Right atrium auricular region (tissue), 2 donors: ENCODE measurements around the gene TBX20. TPM values are rescaled to one million over a fixed set of nuclear protein-coding genes. Genes with fewer than 3 reads are reported as not detected.

Source experiments
- DNase-seq: peaks from one replicate; pipeline ENCODE4 v3.0.0-alpha.2; 2019; ENCODE audit warnings: low spot score
- H3K27ac ChIP-seq, 2 donors: fragments of 200-600 bp; sonication (generic); 1 replicate in 1 of 2; 2 replicates in 1 of 2; pipeline ENCODE4 v1.5.1; 2016 to 2019
- H3K27me3 ChIP-seq, 2 donors: fragments of 200-600 bp; sonication (generic); one replicate each; pipeline versions ENCODE4 v1.5.1 to v1.6.0; 2017 to 2019
- H3K36me3 ChIP-seq: fragments of 200-600 bp; sonication (generic); one replicate; pipeline ENCODE4 v1.5.1; 2016
- H3K4me1 ChIP-seq, 2 donors: fragments of 200-600 bp; sonication (generic); one replicate each; pipeline versions ENCODE4 v1.5.1 to v1.6.0; 2017 to 2019
- H3K4me3 ChIP-seq, 2 donors: fragments of 200-600 bp; sonication (generic); 1 replicate in 1 of 2; 2 replicates in 1 of 2; pipeline ENCODE4 v1.5.1; 2017 to 2019; ENCODE audit warnings: mild to moderate bottlenecking in 1 of 2, moderate library complexity in 1 of 2
- H3K9me3 ChIP-seq, 2 donors: fragments of 200-600 bp; sonication (generic); one replicate each; pipeline ENCODE4 v1.5.1; 2019
- total RNA-seq, 2 donors: library from RNA; depleted of rRNA; stranded (reverse); fragments of >200 nt; gene quantifications; one replicate each; pipeline ENCODE4 v1.1.0, GENCODE V29; 2016
- TF ChIP-seq, protein P1 (sequence below), 2 donors: fragments of 200-600 bp; sonication (generic); IDR thresholded peaks; one replicate each; pipeline ENCODE4 v1.5.1; 2019; ENCODE audit warnings: antibody characterized with exemption in 2 of 2

The TBX20 gene
- total RNA-seq, 2 donors from 2014 or later: 132 to 140 TPM

DNA sequence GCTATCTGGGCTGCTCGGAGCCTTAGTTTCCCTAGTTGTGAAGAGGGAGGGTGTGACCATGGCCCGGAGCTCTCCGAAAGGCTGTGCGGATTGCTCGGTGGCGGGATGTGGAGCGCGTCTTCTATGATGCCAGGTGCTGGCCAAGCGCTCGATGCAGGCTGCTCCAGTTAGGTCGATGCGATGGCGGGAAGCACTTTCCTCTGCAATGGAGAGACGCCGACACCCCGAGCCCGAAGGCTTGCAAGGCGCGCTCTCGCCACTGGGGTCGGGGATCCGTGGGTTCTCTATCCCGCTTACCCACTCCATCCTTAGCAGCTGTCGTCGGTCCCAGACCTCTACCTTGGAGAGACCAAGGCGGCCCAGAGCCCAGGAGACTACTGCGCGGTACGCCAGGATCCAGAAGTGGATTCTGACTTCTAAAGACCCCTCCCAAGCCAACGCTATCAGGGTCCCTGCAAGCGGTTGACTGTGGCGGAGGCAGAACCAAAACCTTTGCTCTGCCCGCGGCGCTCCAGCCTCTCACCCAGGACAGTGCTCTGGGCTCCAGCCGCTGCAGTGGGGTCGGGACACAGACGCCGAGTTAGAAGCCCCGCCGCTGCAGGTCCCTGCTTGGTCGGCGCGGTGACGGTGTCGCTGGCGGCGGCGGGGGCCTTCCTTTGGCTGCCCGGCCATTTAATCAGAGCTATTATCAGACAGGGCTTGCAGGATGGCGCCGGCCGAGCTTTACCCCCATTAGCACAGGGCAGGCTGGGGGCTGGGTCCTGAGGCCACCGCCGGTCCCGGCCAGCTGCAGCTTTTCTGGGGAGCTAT lies 7.8 kb upstream of the TBX20 start:
- Histone ChIP-seq H3K36me3 (no peaks in the 10 kb centered on the region), H3K4me1 (peaks cover 0 to 38% of the 10 kb centered on the region in 2 donors), H3K9me3 (no peaks in the 10 kb centered on the region), H3K27me3 (no peaks in the 10 kb centered on the region), H3K27ac (peak overlapping the region; percentile 88 to 95), H3K4me3 (peak overlapping the region; percentile 16 to 41)
- TF ChIP-seq, protein P1, sequence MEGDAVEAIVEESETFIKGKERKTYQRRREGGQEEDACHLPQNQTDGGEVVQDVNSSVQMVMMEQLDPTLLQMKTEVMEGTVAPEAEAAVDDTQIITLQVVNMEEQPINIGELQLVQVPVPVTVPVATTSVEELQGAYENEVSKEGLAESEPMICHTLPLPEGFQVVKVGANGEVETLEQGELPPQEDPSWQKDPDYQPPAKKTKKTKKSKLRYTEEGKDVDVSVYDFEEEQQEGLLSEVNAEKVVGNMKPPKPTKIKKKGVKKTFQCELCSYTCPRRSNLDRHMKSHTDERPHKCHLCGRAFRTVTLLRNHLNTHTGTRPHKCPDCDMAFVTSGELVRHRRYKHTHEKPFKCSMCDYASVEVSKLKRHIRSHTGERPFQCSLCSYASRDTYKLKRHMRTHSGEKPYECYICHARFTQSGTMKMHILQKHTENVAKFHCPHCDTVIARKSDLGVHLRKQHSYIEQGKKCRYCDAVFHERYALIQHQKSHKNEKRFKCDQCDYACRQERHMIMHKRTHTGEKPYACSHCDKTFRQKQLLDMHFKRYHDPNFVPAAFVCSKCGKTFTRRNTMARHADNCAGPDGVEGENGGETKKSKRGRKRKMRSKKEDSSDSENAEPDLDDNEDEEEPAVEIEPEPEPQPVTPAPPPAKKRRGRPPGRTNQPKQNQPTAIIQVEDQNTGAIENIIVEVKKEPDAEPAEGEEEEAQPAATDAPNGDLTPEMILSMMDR (IDR thresholded peaks at IDR 0.05): peak in 1 of 2 donors; percentile 37
- no peak for DNase-seq

DNA sequence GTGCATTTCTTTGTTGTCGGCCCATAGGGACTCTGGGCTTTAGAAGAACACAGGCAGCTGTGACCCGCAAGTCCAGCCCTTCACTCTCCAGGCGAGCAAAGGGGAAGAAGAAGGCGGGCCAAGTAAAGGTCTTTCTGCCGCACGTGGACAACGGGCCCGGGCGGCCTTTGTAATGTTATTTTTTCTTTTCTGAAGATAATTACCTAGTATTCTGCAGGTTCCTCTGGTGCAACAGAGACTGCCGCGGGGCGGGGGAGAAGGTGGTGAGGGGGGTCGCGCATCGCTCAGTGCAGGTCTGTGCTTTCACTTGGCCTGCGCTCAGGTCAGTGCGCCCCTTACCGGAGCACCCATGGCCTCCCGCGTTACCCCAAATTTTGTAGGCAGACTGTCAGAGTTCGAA lies 7.1 kb upstream of the TBX20 start:
- peaks cover 0 to 38% of the 10 kb centered on the region in 2 donors for H3K4me1 ChIP-seq
- H3K9me3 ChIP-seq: no peaks in the 10 kb centered on the region
- no peaks in the 10 kb centered on the region for H3K36me3 ChIP-seq
- TF ChIP-seq, protein P1 (IDR thresholded peaks at IDR 0.05): no peak
- no peaks in the 10 kb centered on the region for H3K27me3 ChIP-seq
- peak overlapping the region; percentile 16 to 41 for H3K4me3 ChIP-seq
- peak overlapping the region; percentile 88 to 95 for H3K27ac ChIP-seq
- no peak for DNase-seq

DNA sequence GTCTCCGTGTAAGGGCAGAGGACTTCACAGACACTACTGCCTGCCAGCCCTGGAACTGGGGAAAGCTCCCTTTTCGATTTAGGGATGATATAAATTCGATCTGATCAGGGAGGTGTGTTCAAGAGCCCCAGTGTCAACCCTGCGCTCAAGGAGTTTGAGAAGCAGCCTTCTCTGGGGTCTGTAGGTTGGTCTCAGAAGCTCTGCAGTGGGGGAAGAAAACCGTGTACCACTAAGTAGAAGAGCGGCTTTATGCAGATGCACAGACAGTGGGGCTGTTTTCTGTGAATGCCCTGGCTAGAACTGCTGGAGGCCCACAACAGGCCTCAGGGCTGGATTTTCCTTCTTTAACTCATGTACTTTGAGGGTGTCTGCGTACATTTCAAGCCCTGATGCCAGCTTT lies 6.3 kb upstream of the TBX20 start:
- Histone ChIP-seq H3K4me1 (peaks cover 0 to 38% of the 10 kb centered on the region in 2 donors), H3K9me3 (no peaks in the 10 kb centered on the region), H3K27ac (peak overlapping the region; percentile 88 to 95), H3K4me3 (no peak overlapping the region), H3K36me3 (no peaks in the 10 kb centered on the region), H3K27me3 (no peaks in the 10 kb centered on the region)
- TF ChIP-seq, protein P1 (IDR thresholded peaks at IDR 0.05): no peak
- DNase-seq: no peak

DNA sequence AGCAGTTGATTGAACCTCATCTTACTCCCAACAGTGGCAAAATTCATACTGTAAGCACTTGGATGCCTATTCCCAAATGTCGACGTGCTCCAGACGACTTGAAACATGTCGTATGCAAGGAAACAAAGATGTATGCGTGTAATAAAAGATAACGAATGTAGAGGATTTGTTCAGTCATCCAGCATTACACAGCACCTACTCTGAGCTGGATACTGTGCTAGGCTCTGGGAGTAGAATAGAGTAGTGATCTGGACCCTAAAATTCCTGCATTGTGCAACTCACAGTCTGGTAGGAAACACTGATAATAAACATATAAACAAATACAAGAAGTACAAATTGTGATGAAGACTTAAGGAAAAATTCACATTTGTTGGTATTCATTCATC lies 5.6 kb upstream of the TBX20 start:
- TF ChIP-seq, protein P1 (IDR thresholded peaks at IDR 0.05): no peak
- Histone ChIP-seq H3K27me3 (no peaks in the 10 kb centered on the region), H3K4me3 (peak overlapping the region in 1 of 2 donors; percentile 83), H3K4me1 (peaks cover 0 to 42% of the 10 kb centered on the region in 2 donors), H3K36me3 (no peaks in the 10 kb centered on the region), H3K27ac (peak overlapping the region; percentile 88 to 95), H3K9me3 (no peaks in the 10 kb centered on the region)
- DNase-seq: no peak

DNA sequence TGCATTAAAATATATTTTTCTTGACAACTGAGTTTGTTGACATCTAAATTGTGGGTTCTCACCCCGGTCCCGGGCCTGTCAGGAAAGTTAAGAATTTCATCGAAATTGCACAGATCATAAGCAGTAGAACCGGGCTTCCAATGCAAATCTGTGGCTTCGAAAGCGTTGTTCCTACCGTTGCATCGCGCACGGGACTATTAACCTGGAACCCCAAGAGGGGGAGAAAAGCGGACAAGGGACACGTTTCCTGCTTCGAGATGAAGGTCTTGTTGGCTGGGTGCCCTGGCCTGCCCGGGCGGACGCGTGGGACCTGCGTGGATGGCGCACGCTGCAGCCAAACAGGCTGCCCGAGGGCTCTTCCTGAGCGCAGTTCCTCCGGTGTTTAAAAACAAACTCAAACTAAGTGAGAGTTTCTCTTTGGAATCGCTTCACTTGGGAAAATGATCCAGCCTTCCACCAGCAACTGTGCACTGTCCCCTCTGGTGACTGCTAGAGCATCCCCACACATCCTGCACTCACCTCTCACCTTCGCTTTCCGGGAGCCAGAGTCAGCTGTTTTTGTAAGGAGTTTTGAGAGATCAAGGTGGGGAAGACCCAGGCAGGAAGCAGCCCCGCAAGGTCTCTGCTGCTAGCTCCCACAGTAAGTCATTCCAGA lies 5.1 kb upstream of the TBX20 start:
- peak overlapping the region; percentile 88 to 95 for H3K27ac ChIP-seq
- H3K9me3 ChIP-seq: no peaks in the 10 kb centered on the region
- peak overlapping the region in 1 of 2 donors; percentile 83 for H3K4me3 ChIP-seq
- H3K36me3 ChIP-seq: no peaks in the 10 kb centered on the region
- peaks cover 0 to 41% of the 10 kb centered on the region in 2 donors for H3K4me1 ChIP-seq
- TF ChIP-seq, protein P1 (IDR thresholded peaks at IDR 0.05): no peak
- DNase-seq: no peak
- H3K27me3 ChIP-seq: no peaks in the 10 kb centered on the region
